IMR-90 (cell line): ENCODE measurements around the gene GBF1.

Experiments
- CEBPB ChIP-seq: IDR thresholded peaks from 2 replicates; pipeline ENCODE4 v1.6.1; 2012; ENCODE audit warnings: low read depth, low read length, improper control_type of control experiment
- CTCF ChIP-seq: conservative IDR thresholded peaks from 2 replicates; pipeline ENCODE4 v1.5.1; 2012; ENCODE audit warnings: mild to moderate bottlenecking, low read depth, low read length, improper control_type of control experiment
- ELK1 ChIP-seq: fragments of 150-350 bp; IDR thresholded peaks from 2 replicates; pipeline ENCODE4 v1.6.1; 2016; ENCODE audit warnings: low read depth, mild to moderate bottlenecking, low read length, moderate library complexity, borderline replicate concordance
- POLR2A ChIP-seq: IDR thresholded peaks from 2 replicates; pipeline ENCODE4 v1.6.1; 2012; ENCODE audit warnings: mild to moderate bottlenecking, low read depth, low read length
- RCOR1 ChIP-seq: IDR thresholded peaks from 2 replicates; pipeline ENCODE4 v1.6.1; 2012; ENCODE audit warnings: mild to moderate bottlenecking, low read length, improper control_type of control experiment; ENCODE audit not compliant: insufficient replicate concordance
- RFX5 ChIP-seq: IDR thresholded peaks from 2 replicates; pipeline ENCODE4 v1.8.0; 2012; ENCODE audit warnings: low read depth, mild to moderate bottlenecking, low read length, moderate library complexity
- SMC3 ChIP-seq: fragments of 150-350 bp; IDR thresholded peaks from 2 replicates; pipeline ENCODE4 v1.6.1; 2016; ENCODE audit warnings: low read depth, mild to moderate bottlenecking, antibody characterized with exemption, low read length, moderate library complexity

GRCh38 chr10:102416283-102416682 lies 171.0 kb downstream of the GBF1 start:
- TF ChIP-seq CTCF = no peak
- TF ChIP-seq RCOR1 = no peak
- TF ChIP-seq CEBPB = no peak
- TF ChIP-seq POLR2A = no peak
- no peak for TF ChIP-seq RFX5
- TF ChIP-seq SMC3 = no peak
- TF ChIP-seq ELK1 = no peak
